H1 (cell line): Measurements from ENCODE around the gene CRTAC1. TPM values are rescaled to one million over a fixed set of nuclear protein-coding genes. Genes with fewer than 3 reads are reported as not detected.

ENCODE experiments used
- CTCF ChIA-PET: fragments of 300-600 bp; sonication (Branson Sonifier 250); formaldehyde crosslinking; loops from one replicate; lab custom pipeline; 2021; ENCODE audit not compliant: partially characterized antibody; lab: Charles Lee
- POLR2A ChIA-PET: fragments of 300-600 bp; sonication (Branson Sonifier 250); formaldehyde crosslinking; loops from one replicate; lab custom pipeline; 2021; ENCODE audit warnings: inconsistent platforms; ENCODE audit not compliant: partially characterized antibody; lab: Charles Lee
- DNase-seq, 2 experiments: peaks; one replicate each; pipeline versions ENCODE4 v3.0.0 to v3.0.0-alpha.2; 2010 to 2022; ENCODE audit warnings: low spot score in 2 of 2, low read depth in 1 of 2, mixed read lengths in 1 of 2
- FAIRE-seq: peaks from 2 replicates; lab custom pipeline; 2011; peaks lifted over from hg19 to GRCh38; lab: Jason Lieb, UNC
- H2AFZ ChIP-seq: 2 replicates; pipeline ENCODE4 v1.8.1; 2012; ENCODE audit warnings: low read length, inconsistent platforms
- H2AK5ac ChIP-seq: 2 replicates; pipeline ENCODE4 v1.6.1; 2013; ENCODE audit warnings: low read depth, low read length
- H2BK120ac ChIP-seq: replicated peaks from 2 replicates; pipeline ENCODE3; 2013; ENCODE audit warnings: low read depth, low read length, inconsistent platforms
- H2BK12ac ChIP-seq: 2 replicates; pipeline ENCODE4 v1.6.1; 2013; ENCODE audit warnings: low read depth, low read length
- H2BK15ac ChIP-seq: 2 replicates; pipeline ENCODE4 v1.6.1; 2013; ENCODE audit warnings: low read length
- H2BK20ac ChIP-seq: 2 replicates; pipeline ENCODE4 v1.6.1; 2013; ENCODE audit warnings: low read length
- H2BK5ac ChIP-seq: 2 replicates; pipeline ENCODE4 v1.6.1; 2013; ENCODE audit warnings: low read depth, low read length
- H3K14ac ChIP-seq: 2 replicates; pipeline ENCODE4 v1.6.1; 2013; ENCODE audit warnings: inconsistent platforms; ENCODE audit not compliant: insufficient read length
- H3K18ac ChIP-seq: 2 replicates; pipeline ENCODE4 v1.6.1; 2013; ENCODE audit warnings: low read length; ENCODE audit errors: extremely low read depth
- H3K23ac ChIP-seq: 2 replicates; pipeline ENCODE4 v1.6.1; 2013; ENCODE audit warnings: inconsistent platforms; ENCODE audit not compliant: insufficient read length
- H3K23me2 ChIP-seq: 2 replicates; pipeline ENCODE4 v1.6.1; 2013; ENCODE audit warnings: low read depth, low read length
- H3K27ac ChIP-seq: 2 replicates; pipeline ENCODE4 v1.6.1; 2011; ENCODE audit warnings: low read depth, low read length, inconsistent platforms
- H3K27me3 ChIP-seq, 4 experiments: replicated peaks in 1 of 4; 1 replicate in 1 of 4; 2 replicates in 3 of 4; pipeline versions ENCODE4 v1.6.1 to v1.8.1; 2011 to 2013; ENCODE audit warnings: low read length in 3 of 4, mild to moderate bottlenecking in 3 of 4, inconsistent platforms in 2 of 4, mixed read lengths in 2 of 4, moderate library complexity in 1 of 4; ENCODE audit not compliant: control insufficient read depth in 3 of 4, insufficient read depth in 3 of 4; ENCODE audit errors: extremely low read depth in 1 of 4
- H3K36me3 ChIP-seq, 4 experiments: 2 replicates each; pipeline versions ENCODE4 v1.6.1 to v1.8.1; 2011 to 2013; ENCODE audit warnings: mild to moderate bottlenecking in 4 of 4, low read length in 3 of 4, moderate library complexity in 2 of 4, control low read depth in 1 of 4, inconsistent platforms in 1 of 4; ENCODE audit not compliant: insufficient read depth in 4 of 4, control insufficient read depth in 2 of 4
- H3K4ac ChIP-seq: replicated peaks from 2 replicates; pipeline ENCODE3; 2013; ENCODE audit warnings: low read length, low read depth, mixed read lengths, inconsistent platforms; ENCODE audit not compliant: insufficient read length
- H3K4me1 ChIP-seq, 4 experiments: replicated peaks in 1 of 4; 1 replicate in 1 of 4; 2 replicates in 3 of 4; pipeline versions ENCODE4 v1.6.1 to v1.8.1; 2011 to 2013; ENCODE audit warnings: low read length in 3 of 4, inconsistent platforms in 2 of 4, mixed read lengths in 1 of 4; ENCODE audit not compliant: insufficient read depth in 4 of 4, control insufficient read depth in 3 of 4
- H3K4me2 ChIP-seq, 2 experiments: 2 replicates each; pipeline versions ENCODE4 v1.6.1 to v1.8.1; 2011 to 2013; ENCODE audit warnings: low read depth in 2 of 2, low read length in 2 of 2, control low read depth in 1 of 2, inconsistent platforms in 1 of 2, mild to moderate bottlenecking in 1 of 2; ENCODE audit not compliant: insufficient read depth in 1 of 2
- H3K4me3 ChIP-seq, 4 experiments: fragments of 200-600, 300-600 bp in 1 of 4; sonication (generic), shearing (Covaris generic), sonication (Bioruptor Twin) in 1 of 4; 2 replicates each; pipeline versions ENCODE4 v1.5.1 to v1.8.1; 2011 to 2016; ENCODE audit warnings: low read length in 4 of 4, low read depth in 3 of 4, control low read depth in 2 of 4, inconsistent platforms in 2 of 4, mild to moderate bottlenecking in 2 of 4, mixed read lengths in 1 of 4, moderate library complexity in 1 of 4; ENCODE audit not compliant: insufficient read depth in 2 of 4; ENCODE audit errors: extremely low read depth in 1 of 4
- H3K56ac ChIP-seq: replicated peaks from 2 replicates; pipeline ENCODE3; 2013; ENCODE audit warnings: low read depth, mild to moderate bottlenecking, mixed read lengths, low read length, inconsistent platforms; ENCODE audit not compliant: insufficient read length
- H3K79me1 ChIP-seq: 2 replicates; pipeline ENCODE4 v1.6.1; 2013; ENCODE audit warnings: low read depth, low read length, control low read depth
- H3K79me2 ChIP-seq, 2 experiments: 2 replicates each; pipeline versions ENCODE4 v1.6.1 to v1.8.1; 2012 to 2013; ENCODE audit warnings: low read length in 2 of 2, mild to moderate bottlenecking in 2 of 2, inconsistent platforms in 1 of 2; ENCODE audit not compliant: insufficient read depth in 2 of 2, control insufficient read depth in 1 of 2
- H3K9ac ChIP-seq, 4 experiments: replicated peaks in 1 of 4; 1 replicate in 1 of 4; 2 replicates in 3 of 4; pipeline versions ENCODE4 v1.6.1 to v1.8.1; 2011 to 2013; ENCODE audit warnings: low read depth in 3 of 4, low read length in 3 of 4, control low read depth in 2 of 4, mild to moderate bottlenecking in 2 of 4, moderate library complexity in 2 of 4, inconsistent platforms in 1 of 4; ENCODE audit errors: extremely low read depth in 1 of 4
- H3K9me3 ChIP-seq, 2 experiments: 2 replicates each; pipeline versions ENCODE4 v1.6.1 to v1.8.1; 2012 to 2013; ENCODE audit warnings: mild to moderate bottlenecking in 2 of 2, moderate library complexity in 2 of 2, control low read depth in 1 of 2, inconsistent platforms in 1 of 2, low read depth in 1 of 2, low read length in 1 of 2, mixed read lengths in 1 of 2; ENCODE audit not compliant: insufficient read depth in 2 of 2
- H4K20me1 ChIP-seq, 2 experiments: replicated peaks in 1 of 2; 2 replicates each; pipeline versions ENCODE3 to v1.8.1; 2011 to 2013; ENCODE audit warnings: inconsistent platforms in 2 of 2, low read length in 2 of 2, mild to moderate bottlenecking in 1 of 2; ENCODE audit not compliant: insufficient read depth in 2 of 2, control insufficient read depth in 1 of 2
- H4K5ac ChIP-seq: 2 replicates; pipeline ENCODE4 v1.6.1; 2013; ENCODE audit warnings: low read length, low read depth, mixed read lengths, inconsistent platforms; ENCODE audit not compliant: insufficient read length
- H4K8ac ChIP-seq: 2 replicates; pipeline ENCODE4 v1.8.0; 2013; ENCODE audit warnings: mild to moderate bottlenecking, moderate library complexity, low read length, inconsistent platforms; ENCODE audit not compliant: insufficient read depth; ENCODE audit errors: extremely low read depth
- H4K91ac ChIP-seq: replicated peaks from 2 replicates; pipeline ENCODE3; 2013; ENCODE audit warnings: low read length, mixed read lengths, inconsistent platforms; ENCODE audit not compliant: insufficient read length
- CTCF ChIP-seq, 3 experiments: IDR thresholded peaks; 1 replicate in 2 of 3; 2 replicates in 1 of 3; pipeline versions ENCODE4 v1.5.1 to v1.6.1; 2011; ENCODE audit warnings: low read length in 3 of 3, mild to moderate bottlenecking in 3 of 3, inconsistent platforms in 2 of 3, low read depth in 1 of 3, moderate library complexity in 1 of 3; ENCODE audit not compliant: insufficient read depth in 1 of 3; ENCODE audit errors: control extremely low read depth in 1 of 3
- JUND ChIP-seq: IDR thresholded peaks from 2 replicates; pipeline ENCODE4 v1.6.1; 2011; ENCODE audit warnings: mild to moderate bottlenecking, improper control_type of control experiment, low read length
- POLR2A ChIP-seq, 2 experiments: IDR thresholded peaks; 1 replicate in 1 of 2; 2 replicates in 1 of 2; pipeline ENCODE4 v1.6.1; 2011; ENCODE audit warnings: low read depth in 2 of 2, low read length in 2 of 2, mild to moderate bottlenecking in 2 of 2; ENCODE audit errors: control extremely low read depth in 1 of 2
- RBBP5 ChIP-seq: IDR thresholded peaks from 2 replicates; pipeline ENCODE4 v1.7.1; 2012; ENCODE audit warnings: low read depth, mild to moderate bottlenecking, inconsistent platforms, low read length, moderate library complexity, borderline replicate concordance
- SIRT6 ChIP-seq: IDR thresholded peaks from one replicate; pipeline ENCODE4 v1.7.1; 2012; ENCODE audit warnings: low read length, inconsistent platforms
- SP2 ChIP-seq: IDR thresholded peaks from 2 replicates; pipeline ENCODE4 v1.6.1; 2012; ENCODE audit warnings: mild to moderate bottlenecking, low read length, inconsistent platforms
- SRF ChIP-seq: IDR thresholded peaks from 2 replicates; pipeline ENCODE4 v1.6.1; 2011; ENCODE audit warnings: mild to moderate bottlenecking, low read depth, low read length, moderate library complexity
- TBP ChIP-seq: IDR thresholded peaks from 2 replicates; pipeline ENCODE4 v1.6.1; 2011; ENCODE audit warnings: low read depth, low read length, improper control_type of control experiment
- TCF12 ChIP-seq: IDR thresholded peaks from 2 replicates; pipeline ENCODE4 v1.6.1; 2011; ENCODE audit warnings: low read depth, mild to moderate bottlenecking, low read length
- ZNF274 ChIP-seq: IDR thresholded peaks from 2 replicates; pipeline ENCODE4 v1.7.0; 2012; ENCODE audit warnings: low read length, borderline replicate concordance; ENCODE audit errors: extremely low read depth
- WGBS, 2 experiments: shearing (Covaris generic) in 1 of 2; methylation state at CpG; one replicate each; pipeline versions ENCODE4 v1.1.6 to v1.1.7; 2013 to 2015; ENCODE audit warnings: low lambda C conversion rate in 2 of 2, mixed read lengths in 2 of 2, inconsistent platforms in 1 of 2, low coverage in 1 of 2, missing lambda C conversion rate in 1 of 2; ENCODE audit not compliant: insufficient replicate concordance in 2 of 2, insufficient coverage in 1 of 2, insufficient read length in 1 of 2; ENCODE audit errors: extremely low coverage in 1 of 2, missing lambda C conversion rate in 1 of 2; 5-methylcytosine and 5-hydroxymethylcytosine counted together
- polyA plus RNA-seq, 7 experiments: library from polyadenylated mRNA; depleted of rRNA in 3 of 7; stranded (reverse) in 5 of 7; unstranded in 2 of 7; fragments of >200 nt in 5 of 7; fragments of 200-250 nt in 2 of 7; gene quantifications; 1 replicate in 5 of 7; 2 replicates in 1 of 7; 4 replicates in 1 of 7; pipeline versions ENCODE4 v1.2.1 to v1.2.3, GENCODE V29; 2011 to 2013; ENCODE audit warnings: missing spikeins in 2 of 7, mixed read lengths in 2 of 7
- total RNA-seq: library from RNA; stranded (reverse); fragmentation: NEBNext Ultra II Directional; extraction: Animal tissue kit (Norgen Biotek cat#: 25700); gene quantifications from 2 replicates; pipeline ENCODE4 v1.2.1, GENCODE V29; 2021
- TF ChIP-seq, protein P1 (sequence below): IDR thresholded peaks from 2 replicates; pipeline ENCODE4 v1.6.1; 2012; ENCODE audit warnings: low read length, inconsistent platforms

The CRTAC1 gene
- total and polyA plus RNA-seq, 2 of the 8 experiments (the other 6 are each of a cell fraction or from before 2014, with no cell fraction given) = 0.91 to 1.2 TPM

GRCh38 chr10:97916586-97916985 lies 113.8 kb downstream of the CRTAC1 start:
- H3K9me3 ChIP-seq = no peaks in the 10 kb centered on the region
- no peak for FAIRE-seq
- H4K91ac ChIP-seq = no peak overlapping the region
- CTCF ChIA-PET = interaction anchor here (0.7 to 10.6 kb wide), 6 partner anchors 13 to 1697 kb away, joined by 3 to 246 read pairs (median 27); no protein-coding TSS in a partner anchor
- no peak overlapping the region for H2BK15ac ChIP-seq
- WGBS, 2 experiments = 80% methylated on average over 4 of the region's 4 CpGs; no CpG with 5 or more reads in 1 of the 2 experiments
- no peaks in the 10 kb centered on the region for H3K79me2 ChIP-seq
- no peak overlapping the region for H2AK5ac ChIP-seq
- H3K4me1 ChIP-seq = peaks cover 0 to 4% (median 1%) of the 10 kb centered on the region in 4 experiments; a peak in 2 of 7 replicates
- H3K4me3 ChIP-seq = no peak overlapping the region
- no peaks in the 10 kb centered on the region for H3K79me1 ChIP-seq
- no peaks in the 10 kb centered on the region for H4K20me1 ChIP-seq
- no peak overlapping the region for H4K8ac ChIP-seq
- H2BK20ac ChIP-seq = no peak overlapping the region
- H2BK120ac ChIP-seq = no peak overlapping the region
- no peak overlapping the region for H3K4me2 ChIP-seq
- H3K56ac ChIP-seq = no peak overlapping the region
- DNase-seq = no peak
- H2BK12ac ChIP-seq = no peak overlapping the region
- H3K9ac ChIP-seq = no peak overlapping the region
- no peak overlapping the region for H3K27ac ChIP-seq
- no peaks in the 10 kb centered on the region for H3K23me2 ChIP-seq
- H3K36me3 ChIP-seq = no peaks in the 10 kb centered on the region
- H3K4ac ChIP-seq = no peak overlapping the region
- no peak overlapping the region for H4K5ac ChIP-seq
- H2AFZ ChIP-seq = no peak overlapping the region
- H3K27me3 ChIP-seq = peaks cover 0 to 6% (median 1%) of the 10 kb centered on the region in 4 experiments; a peak in 3 of 7 replicates
- POLR2A ChIA-PET = no interaction called here
- no peak overlapping the region for H3K23ac ChIP-seq
- no peak overlapping the region for H3K14ac ChIP-seq
- no peak overlapping the region for H3K18ac ChIP-seq
- no peak overlapping the region for H2BK5ac ChIP-seq
- no peak for TF ChIP-seq SRF
- no peak for TF ChIP-seq RBBP5
- no peak for TF ChIP-seq JUND
- no peak for TF ChIP-seq ZNF274
- no peak for TF ChIP-seq TBP
- no peak for TF ChIP-seq POLR2A (IDR thresholded peaks at IDR 0.05; ENCODE audit: control extremely low read depth in 1 of 2, low read depth in 2 of 2, low read length in 2 of 2)
- TF ChIP-seq, protein P1, sequence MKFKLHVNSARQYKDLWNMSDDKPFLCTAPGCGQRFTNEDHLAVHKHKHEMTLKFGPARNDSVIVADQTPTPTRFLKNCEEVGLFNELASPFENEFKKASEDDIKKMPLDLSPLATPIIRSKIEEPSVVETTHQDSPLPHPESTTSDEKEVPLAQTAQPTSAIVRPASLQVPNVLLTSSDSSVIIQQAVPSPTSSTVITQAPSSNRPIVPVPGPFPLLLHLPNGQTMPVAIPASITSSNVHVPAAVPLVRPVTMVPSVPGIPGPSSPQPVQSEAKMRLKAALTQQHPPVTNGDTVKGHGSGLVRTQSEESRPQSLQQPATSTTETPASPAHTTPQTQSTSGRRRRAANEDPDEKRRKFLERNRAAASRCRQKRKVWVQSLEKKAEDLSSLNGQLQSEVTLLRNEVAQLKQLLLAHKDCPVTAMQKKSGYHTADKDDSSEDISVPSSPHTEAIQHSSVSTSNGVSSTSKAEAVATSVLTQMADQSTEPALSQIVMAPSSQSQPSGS = no peak
- TF ChIP-seq SIRT6 = no peak
- no peak for TF ChIP-seq SP2
- no peak for TF ChIP-seq TCF12
- no peak for TF ChIP-seq CTCF (IDR thresholded peaks at IDR 0.05; ENCODE audit: control extremely low read depth in 1 of 3, insufficient read depth in 1 of 3, low read depth in 1 of 3, low read length in 3 of 3)
